ENCODE measurements around the gene CFTR.
"Not testable (repeated sequence)": the region's sequence is repeated elsewhere in the genome, so short reads cannot be mapped to it uniquely, and the experiment has no call there.

Gene CFTR

DNA sequence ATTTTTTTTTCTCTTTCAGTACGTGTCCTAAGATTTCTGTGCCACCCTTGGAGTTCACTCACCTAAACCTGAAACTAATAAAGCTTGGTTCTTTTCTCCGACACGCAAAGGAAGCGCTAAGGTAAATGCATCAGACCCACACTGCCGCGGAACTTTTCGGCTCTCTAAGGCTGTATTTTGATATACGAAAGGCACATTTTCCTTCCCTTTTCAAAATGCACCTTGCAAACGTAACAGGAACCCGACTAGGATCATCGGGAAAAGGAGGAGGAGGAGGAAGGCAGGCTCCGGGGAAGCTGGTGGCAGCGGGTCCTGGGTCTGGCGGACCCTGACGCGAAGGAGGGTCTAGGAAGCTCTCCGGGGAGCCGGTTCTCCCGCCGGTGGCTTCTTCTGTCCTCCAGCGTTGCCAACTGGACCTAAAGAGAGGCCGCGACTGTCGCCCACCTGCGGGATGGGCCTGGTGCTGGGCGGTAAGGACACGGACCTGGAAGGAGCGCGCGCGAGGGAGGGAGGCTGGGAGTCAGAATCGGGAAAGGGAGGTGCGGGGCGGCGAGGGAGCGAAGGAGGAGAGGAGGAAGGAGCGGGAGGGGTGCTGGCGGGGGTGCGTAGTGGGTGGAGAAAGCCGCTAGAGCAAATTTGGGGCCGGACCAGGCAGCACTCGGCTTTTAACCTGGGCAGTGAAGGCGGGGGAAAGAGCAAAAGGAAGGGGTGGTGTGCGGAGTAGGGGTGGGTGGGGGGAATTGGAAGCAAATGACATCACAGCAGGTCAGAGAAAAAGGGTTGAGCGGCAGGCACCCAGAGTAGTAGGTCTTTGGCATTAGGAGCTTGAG is at the start of gene CFTR:
Gene CFTR, plus strand, starts transcription at position 801 of the 830 bp plus-strand sequence. CDS start 70 bp downstream, outside the sequence.
- DNase-seq (ENCODE audit: low read depth, low spot score), result no peak

DNA sequence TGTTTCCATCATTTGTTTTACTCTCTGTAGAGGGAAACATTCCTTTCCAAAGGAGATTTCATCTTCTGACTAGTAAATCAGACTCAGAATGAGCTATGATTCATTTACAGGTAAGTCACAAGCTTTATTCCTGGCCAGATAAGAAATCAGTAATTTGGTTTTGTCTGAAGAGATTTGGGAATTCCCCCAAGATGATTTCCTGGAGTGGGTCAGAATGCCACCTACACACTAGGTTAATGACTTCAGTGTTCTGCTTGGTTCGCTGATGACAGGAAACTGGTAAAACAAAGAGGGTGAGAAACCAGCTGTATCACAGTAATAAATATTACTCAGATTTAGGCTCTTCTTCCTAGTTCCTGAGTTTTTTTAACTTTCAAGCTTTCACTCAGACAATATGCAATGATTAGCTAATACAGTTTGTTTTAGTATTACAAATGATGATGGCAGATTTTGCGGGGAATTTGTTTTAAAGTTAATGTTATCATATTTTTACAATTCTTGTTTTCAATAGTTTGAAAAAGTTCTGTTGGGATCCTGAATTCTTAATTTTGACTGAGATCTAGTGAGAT is 44.3 kb upstream of the CFTR start:
- DNase-seq (ENCODE audit: low read depth, low spot score), result no peak

DNA sequence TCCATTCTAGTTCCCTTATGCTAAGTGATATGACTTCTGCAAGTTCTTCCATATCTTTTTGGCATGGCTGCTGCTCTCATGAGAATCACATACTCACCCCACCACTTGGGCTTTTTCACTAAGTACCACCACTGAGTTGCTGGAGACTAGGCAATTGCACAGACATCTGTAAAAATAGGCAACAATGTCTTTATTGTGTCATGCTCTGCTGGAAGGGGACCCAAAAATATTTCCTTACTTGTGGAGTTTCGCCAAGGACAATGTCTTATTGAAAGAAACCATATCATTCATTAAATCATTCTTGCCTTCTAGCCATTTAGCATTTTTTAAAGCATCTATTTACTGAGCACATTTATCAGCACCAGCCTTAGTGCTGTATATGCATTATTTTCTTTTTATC is 35.2 kb upstream of the CFTR start:
- DNase-seq (ENCODE audit: low read depth, low spot score), result no peak

DNA sequence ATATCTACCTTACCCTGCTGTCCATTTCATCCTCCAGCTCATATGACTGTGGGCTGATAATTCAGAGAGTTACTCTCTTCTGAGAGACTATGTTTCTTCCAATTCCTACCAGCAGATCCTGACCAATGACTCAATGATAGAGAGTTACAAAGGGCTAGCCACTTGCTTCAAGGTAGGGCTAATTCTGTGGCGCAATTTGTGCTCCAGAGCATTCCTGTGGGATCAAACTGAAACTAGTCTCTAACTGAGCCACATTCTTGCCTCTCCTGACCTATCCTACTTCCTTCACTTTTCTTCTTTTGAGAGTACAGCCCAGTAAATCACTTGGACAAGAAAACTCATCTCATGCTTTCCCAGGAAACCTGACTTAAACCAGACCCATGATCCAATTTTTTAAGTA is 34.6 kb upstream of the CFTR start:
- DNase-seq (ENCODE audit: low read depth, low spot score), result no peak

DNA sequence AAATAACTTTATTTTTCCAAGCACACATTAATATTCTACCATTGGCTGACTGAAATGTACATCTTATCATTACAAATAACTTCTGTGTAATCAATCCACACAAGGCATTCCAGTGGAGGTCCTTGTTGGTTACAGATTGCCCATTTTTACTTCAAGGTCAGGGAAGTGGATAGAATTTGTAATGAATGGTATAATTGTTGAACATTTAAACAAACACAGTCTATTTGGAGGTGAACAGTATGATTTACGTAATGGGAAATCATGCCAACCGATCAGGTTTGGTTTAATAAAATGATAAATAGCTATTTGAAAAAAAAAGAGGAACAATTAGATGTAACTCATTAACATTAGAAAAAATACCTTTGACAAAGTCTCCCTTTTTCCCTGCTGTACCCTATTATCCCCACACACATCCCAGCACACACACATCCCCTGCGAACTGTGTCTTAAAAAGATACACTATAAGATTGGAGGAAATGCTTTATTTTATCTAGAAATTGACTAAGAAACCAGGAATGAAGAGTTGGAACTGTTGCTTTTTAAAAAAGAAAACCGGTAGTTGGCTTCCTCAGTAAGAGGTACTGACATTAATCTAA is 33.5 kb upstream of the CFTR start:
- DNase-seq (ENCODE audit: low read depth, low spot score), result no peak

DNA sequence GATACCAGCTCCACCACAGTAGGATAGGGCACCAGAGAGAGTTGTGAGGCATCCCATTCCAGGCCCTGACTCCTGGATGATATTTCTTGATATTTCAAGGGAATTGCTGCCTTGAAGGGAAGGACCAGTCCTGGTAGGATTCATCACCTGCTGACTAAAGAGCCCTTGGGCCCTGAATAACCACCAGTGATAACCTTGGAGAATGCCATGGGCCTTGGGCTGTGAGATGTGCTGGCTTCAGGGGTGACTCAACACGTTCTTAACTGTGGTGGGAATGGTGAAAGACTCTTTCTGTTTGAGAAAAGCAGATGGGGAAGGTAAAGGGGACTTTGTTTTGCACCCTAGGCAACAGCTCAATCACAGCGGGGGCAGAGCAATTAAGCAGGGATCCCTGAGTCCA is 31.2 kb upstream of the CFTR start:
- DNase-seq (ENCODE audit: low read depth, low spot score), result no peak

DNA sequence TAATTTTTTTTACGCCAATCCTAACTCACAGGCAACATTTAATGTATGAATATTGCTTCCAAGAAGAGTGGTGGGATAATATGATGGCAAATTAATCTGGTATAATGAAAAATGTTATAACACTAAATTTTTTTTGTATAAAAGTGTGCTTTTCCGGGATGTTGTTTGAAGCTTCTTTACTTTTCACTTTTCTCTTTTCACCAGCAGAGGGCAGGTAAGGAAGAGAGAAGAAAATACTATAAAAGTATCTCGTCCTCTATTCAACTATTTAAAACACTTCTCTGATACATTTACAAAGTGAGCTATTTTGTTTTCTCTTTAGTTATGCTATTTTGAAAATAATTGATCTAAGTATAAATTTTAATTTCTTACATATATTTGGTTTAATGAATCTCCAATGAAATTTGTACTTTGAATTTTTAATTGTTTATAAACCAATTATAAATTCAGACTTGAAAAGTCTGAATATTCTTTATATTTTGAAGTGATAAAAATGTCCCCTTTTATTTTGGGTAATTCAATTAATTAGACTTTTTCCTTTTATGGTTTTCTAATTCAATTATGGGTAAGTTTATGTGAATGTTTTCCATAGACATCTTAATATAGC is 20.7 kb upstream of the CFTR start:
- no peak for DNase-seq (ENCODE audit: low read depth, low spot score)

DNA sequence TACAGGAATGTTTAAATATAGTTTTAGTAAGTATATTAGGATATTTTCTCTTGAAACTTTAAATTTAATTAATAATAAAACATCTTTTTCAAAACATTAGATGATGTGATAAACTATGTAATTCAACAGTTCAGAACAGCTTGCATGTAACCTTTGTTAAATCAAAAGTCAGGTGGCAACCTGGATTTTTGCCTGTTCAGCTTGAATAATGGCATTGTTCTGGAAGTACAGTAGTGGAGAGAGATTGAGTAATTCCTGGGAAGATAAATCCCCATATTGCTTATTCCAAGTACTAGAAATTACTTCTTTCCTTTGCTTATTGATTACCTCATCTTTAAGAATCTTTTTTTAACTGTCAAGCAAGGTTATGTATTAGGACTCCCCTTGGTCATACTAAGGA is 20.1 kb upstream of the CFTR start:
- no peak for DNase-seq (ENCODE audit: low read depth, low spot score)

DNA sequence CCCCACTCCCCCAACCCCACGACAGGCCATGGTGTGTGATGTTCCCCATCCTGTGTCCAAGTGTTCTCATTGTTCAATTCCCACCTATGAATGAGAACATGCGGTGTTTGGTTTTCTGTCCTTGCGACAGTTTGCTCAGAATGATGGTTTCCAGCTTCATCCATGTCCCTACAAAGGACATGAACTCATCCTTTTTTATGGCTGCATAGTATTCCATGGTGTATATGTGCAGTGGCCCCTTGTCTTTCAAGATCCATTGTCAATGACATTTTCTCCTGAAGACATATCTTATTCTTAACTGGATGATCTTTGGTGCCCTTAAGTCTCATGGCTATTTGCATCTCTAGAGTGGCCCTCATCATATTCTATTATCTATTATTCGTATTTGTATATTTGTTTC is 19.0 kb upstream of the CFTR start:
- DNase-seq (ENCODE audit: low read depth, low spot score), result not testable (repeated sequence)

DNA sequence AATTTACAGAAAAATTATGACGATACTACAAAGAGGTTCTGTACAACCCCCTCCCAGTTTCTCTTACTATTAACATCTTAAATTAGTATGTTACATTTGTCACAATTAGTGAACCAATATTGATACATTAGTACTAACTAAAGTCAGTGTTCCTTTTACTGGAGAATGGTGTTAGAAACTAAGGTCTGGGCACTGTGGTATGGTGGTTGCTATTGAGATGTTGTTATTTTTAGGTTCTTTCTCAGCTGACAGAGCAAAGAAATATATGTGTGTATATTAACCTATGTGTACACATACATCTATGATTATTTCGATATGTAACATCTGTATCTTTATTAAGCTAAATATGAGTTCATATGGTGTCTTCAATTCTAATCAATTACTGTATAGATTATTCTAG is 11.7 kb upstream of the CFTR start:
- DNase-seq (ENCODE audit: low read depth, low spot score), result no peak

DNA sequence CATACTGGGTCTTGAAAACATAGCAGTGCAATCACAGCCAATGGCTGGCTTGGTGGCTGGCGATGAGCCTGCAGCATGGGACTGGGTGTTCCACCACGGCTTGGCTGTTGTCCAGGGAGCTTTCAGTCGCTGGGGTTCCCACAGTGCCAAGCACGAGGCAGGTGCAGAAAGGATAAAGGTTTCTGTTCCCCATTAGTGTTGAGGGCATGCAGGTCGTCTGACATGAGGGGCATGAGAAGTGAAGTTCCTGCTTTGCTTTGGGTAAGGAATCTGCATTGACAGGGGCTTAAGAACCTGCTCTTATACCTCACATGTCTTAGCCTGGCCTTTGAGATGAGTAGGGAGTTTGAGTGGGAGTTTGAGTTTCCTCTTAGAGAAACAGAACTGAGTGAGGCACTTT is 9.0 kb upstream of the CFTR start:
- no peak for DNase-seq (ENCODE audit: low read depth, low spot score)

DNA sequence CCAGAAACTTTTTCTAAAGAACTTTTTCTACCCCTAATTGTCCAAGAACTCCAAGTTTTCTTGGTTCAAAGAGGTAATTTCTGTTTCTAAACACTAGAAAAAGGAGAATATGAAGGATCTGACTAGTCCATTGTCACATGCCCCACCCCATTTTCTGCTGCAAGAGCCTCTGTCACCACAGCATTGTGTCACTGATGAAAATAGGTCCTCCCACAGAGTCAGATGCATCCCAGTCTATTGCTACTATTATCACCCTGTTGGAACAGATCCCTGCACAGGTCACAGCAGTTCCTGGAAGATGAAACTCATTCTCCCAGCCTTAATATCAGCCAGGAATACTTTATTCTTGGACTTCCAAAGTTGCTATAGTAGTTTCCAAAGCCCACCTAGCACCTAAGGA is 7.5 kb upstream of the CFTR start:
- no peak for DNase-seq (ENCODE audit: low read depth, low spot score)

DNA sequence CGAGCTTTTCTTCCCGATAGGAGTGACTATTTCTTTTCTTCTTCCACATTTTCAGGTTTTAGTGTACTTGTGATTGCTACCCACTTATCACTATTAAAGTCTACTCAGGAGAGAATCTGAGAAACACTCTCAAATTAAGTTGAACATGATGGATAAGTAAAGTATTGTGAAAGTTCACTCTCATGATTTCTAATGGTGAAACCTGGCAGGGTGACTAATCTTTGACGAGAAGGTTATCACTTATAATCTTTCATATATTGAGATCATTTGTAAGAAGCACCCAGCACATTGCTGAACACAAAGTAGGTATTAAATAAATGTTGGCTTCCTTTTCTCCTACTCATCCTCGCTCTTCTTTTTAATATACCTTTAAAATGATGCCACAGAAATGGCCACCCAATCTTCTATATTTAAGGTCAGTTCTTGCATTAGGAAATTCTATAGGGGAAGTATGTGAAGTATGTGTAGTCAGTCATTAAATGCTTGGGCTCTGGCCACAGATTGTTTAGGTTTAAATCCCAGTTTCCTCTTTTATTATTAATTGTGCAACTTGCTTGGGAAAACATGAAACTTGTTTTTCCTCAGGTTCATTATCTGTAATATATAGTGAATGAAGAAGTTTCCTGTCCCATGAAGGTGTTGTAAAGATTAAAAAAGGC is 3.1 kb upstream of the CFTR start:
- DNase-seq (ENCODE audit: low read depth, low spot score), result no peak

DNA sequence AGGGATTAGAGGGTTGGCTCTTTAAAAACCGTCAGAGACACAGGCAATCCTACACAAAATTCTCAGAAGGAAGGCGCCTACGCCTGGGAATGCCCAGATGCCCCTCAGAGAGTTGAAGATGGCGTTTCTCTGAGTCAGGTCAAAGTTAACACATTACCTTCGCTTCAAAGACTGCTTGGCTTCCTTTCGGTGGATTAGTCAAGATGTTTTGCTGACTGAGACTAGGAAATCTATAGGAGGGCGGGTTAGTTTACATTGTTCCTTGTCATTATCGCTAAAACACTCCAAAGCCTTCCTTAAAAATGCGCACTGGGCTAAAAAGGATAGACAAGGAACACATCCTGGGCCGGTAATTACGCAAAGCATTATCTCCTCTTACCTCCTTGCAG is 995 bp upstream of the CFTR start:
- no peak for DNase-seq (ENCODE audit: low read depth, low spot score)

DNA sequence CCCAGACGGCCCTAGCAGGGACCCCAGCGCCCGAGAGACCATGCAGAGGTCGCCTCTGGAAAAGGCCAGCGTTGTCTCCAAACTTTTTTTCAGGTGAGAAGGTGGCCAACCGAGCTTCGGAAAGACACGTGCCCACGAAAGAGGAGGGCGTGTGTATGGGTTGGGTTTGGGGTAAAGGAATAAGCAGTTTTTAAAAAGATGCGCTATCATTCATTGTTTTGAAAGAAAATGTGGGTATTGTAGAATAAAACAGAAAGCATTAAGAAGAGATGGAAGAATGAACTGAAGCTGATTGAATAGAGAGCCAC is 184 bp downstream of the CFTR start:
- no peak for DNase-seq (ENCODE audit: low read depth, low spot score)

DNA sequence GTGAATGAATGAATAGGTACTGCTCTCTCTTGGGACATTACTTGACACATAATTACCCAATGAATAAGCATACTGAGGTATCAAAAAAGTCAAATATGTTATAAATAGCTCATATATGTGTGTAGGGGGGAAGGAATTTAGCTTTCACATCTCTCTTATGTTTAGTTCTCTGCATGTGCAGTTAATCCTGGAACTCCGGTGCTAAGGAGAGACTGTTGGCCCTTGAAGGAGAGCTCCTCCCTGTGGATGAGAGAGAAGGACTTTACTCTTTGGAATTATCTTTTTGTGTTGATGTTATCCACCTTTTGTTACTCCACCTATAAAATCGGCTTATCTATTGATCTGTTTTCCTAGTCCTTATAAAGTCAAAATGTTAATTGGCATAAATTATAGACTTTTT is 1.2 kb downstream of the CFTR start:
- no peak for DNase-seq (ENCODE audit: low read depth, low spot score)

DNA sequence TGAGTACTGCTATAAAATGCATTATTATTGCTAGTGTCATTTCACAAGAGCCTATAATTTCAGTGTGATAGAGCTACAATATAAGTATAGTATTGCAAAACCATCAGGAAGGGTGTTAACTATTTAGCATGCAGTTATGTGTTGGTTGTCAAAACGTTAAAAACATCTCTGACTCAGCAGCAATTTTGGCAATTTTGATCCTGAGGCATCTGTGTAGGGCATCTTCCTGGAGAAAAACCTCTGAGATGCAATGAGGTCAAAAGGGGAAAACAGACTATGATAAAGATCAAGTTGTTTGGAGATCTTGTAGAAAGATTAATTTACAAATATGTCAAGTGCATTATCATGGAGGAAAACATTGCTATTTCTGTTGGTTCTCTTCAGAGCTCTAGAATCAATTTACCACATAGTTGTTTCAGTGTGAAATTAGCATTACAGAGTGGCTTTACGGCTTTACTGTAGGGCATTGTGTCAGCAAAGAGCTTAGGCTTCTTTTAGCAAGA is 5.3 kb downstream of the CFTR start:
- DNase-seq (ENCODE audit: low read depth, low spot score), result no peak

DNA sequence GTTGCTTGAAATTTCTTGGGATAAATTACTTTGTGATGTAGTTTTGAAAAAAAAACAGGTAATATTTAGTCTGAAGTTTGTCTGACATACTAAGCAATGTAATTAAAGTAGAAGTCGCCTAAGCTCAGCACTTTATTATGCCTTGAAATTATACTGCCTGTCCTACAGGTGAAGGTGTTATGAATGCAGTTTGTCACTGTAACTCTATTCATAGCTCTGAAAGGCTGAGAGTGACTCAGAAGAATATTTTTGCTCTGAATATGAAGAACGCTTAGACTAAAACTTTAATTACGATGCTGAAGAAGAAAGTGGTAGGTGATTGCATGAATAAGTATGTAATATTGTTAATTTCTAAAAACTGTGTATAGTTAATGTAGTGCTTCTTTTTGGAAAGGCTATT is 9.2 kb downstream of the CFTR start:
- no peak for DNase-seq (ENCODE audit: low read depth, low spot score)

DNA sequence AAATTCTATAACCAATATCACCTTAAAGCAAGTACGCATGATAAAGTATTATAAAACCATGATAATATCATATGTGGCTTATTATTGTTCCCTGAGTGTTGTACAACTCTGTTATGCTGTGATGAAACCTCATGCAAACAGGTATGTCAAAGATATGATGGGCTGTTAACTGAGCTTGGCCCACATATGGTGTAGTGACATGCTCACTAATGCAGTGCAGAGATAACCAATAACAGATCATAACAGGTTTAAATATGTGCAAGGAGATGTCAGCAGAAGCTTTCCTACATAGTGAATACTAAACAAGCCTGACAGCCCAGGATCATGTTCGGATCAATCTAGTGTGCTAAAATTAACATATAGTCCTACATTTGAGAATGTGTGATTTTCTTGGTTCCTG is 9.6 kb downstream of the CFTR start:
- no peak for DNase-seq (ENCODE audit: low read depth, low spot score)

DNA sequence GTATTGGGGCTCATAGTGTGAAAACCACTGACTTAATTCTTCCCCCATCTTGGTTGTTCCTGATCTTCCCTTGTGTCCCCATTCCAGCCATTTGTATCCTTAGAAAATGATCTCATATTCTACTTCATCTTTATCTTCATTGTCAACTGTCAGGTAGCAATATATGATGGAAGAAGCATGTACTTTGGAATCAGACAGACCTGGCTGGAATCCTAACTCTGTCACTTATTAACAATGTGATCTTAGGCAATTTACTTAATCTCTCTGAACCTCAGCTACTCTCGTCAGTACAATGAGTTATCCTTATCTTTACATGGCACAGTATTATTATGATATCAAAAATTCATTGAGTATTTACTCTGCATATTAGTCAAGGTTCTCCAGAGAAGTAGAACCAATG is 10.1 kb downstream of the CFTR start:
- no peak for DNase-seq (ENCODE audit: low read depth, low spot score)

DNA sequence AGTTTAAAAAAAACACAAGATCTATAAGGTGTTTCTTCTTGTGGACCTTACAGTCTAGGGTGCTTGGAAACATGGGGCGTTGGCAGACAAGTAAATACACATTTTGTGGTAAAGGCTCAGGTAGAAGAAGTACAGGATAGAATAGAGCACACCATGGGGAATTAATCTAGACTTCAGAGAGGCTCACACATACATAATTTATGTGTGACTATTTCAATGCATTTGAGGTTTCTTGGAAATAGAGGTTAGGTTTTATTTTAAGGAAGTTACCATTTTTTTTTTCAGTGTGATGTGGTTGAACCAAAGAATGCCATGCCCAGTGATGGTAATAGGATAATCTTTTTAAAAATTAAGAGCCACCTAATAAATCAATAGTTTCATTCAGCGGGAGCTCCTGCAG is 12.8 kb downstream of the CFTR start:
- DNase-seq (ENCODE audit: low read depth, low spot score), result no peak

DNA sequence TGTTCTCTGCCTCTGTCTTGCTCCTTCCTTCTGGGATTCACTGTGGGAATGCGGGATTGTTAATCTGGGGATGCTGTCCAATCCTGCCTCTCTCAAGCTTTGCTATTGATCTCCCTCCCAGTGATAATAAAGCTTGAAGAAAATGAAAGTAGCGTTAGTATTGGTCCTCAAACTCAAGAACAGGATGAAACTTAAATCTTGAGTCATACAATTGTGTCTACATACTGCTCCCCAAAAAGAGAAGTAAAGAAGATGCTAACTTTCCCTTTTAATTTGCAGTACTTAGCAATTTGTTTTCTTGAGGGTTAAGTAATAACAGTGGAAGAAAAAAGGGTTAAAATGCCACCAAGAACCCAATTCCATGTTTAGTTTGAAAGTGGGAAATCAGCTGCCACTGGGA is 13.6 kb downstream of the CFTR start:
- no peak for DNase-seq (ENCODE audit: low read depth, low spot score)
